HepG2 (cell line): ENCODE results near the gene INSRR. TPM values are rescaled to one million over a fixed set of nuclear protein-coding genes. Genes with fewer than 3 reads are reported as not detected.

Experiments used
- HOXA9 ChIP-seq: sonication (generic); formaldehyde crosslinking; IDR thresholded peaks from 2 replicates; pipeline ENCODE4 v1.8.1; 2022; ENCODE audit warnings: missing genetic modification reagents, mild to moderate bottlenecking, moderate library complexity, borderline replicate concordance
- NFYB ChIP-seq: sonication (generic); formaldehyde crosslinking; IDR thresholded peaks from 2 replicates; pipeline ENCODE4 v1.4.0; 2020; ENCODE audit warnings: missing genetic modification reagents
- NFYC ChIP-seq: IDR thresholded peaks from 2 replicates; pipeline ENCODE4 v1.6.1; 2016; ENCODE audit warnings: missing genetic modification reagents, missing compliant biosample characterization
- NR1H2 ChIP-seq: sonication (generic); formaldehyde crosslinking; IDR thresholded peaks from 2 replicates; pipeline ENCODE4 v1.8.1; 2022; ENCODE audit warnings: low read depth, missing genetic modification reagents, borderline replicate concordance
- SOX6 ChIP-seq, 2 experiments: fragments of 450-650 bp in 1 of 2; sonication (generic) in 1 of 2; formaldehyde crosslinking in 1 of 2; IDR thresholded peaks; 2 replicates each; pipeline versions ENCODE4 v1.4.0 to v1.6.1; 2017 to 2020; ENCODE audit warnings: antibody characterized with exemption in 1 of 2, mild to moderate bottlenecking in 1 of 2, missing genetic modification reagents in 1 of 2
- ZNF567 ChIP-seq: sonication (generic); formaldehyde crosslinking; IDR thresholded peaks from 2 replicates; pipeline ENCODE4 v1.8.1; 2023; ENCODE audit warnings: mild to moderate bottlenecking, missing genetic modification reagents, borderline replicate concordance
- ZNF703 ChIP-seq: sonication (generic); formaldehyde crosslinking; IDR thresholded peaks from 2 replicates; pipeline ENCODE4 v1.5.1; 2020; ENCODE audit warnings: missing genetic modification reagents, mild to moderate bottlenecking, moderate library complexity, borderline replicate concordance
- polyA plus RNA-seq, 8 experiments: library from polyadenylated mRNA; depleted of rRNA in 3 of 8; stranded (reverse) in 7 of 8; unstranded in 1 of 8; fragments of >200 nt; fragmentation: Illumina TruSeq in 4 of 8; extraction: Trizol in 4 of 8; gene quantifications; 2 replicates each; pipeline versions ENCODE4 v1.2.1 to v1.2.3, GENCODE V29; 2011 to 2016; ENCODE audit warnings: low read depth in 4 of 8, missing spikeins in 1 of 8, mixed read lengths in 1 of 8; ENCODE audit not compliant: insufficient read depth in 1 of 8
- total RNA-seq, 5 experiments: library from RNA; depleted of rRNA; stranded (reverse); fragments of >200 nt; fragmentation: Illumina TruSeq; extraction: Trizol; gene quantifications; 2 replicates each; pipeline ENCODE4 v1.2.3, GENCODE V29; 2016; ENCODE audit warnings: low read depth in 1 of 5
- TF ChIP-seq, protein P1 (sequence below): sonication (generic); formaldehyde crosslinking; IDR thresholded peaks from 2 replicates; pipeline ENCODE4 v1.4.0; 2020; ENCODE audit warnings: missing genetic modification reagents, borderline replicate concordance
- TF ChIP-seq, protein P2 (sequence below): sonication (generic); formaldehyde crosslinking; IDR thresholded peaks from 2 replicates; pipeline ENCODE4 v1.4.0; 2020; ENCODE audit warnings: missing genetic modification reagents
- TF ChIP-seq, protein P3 (sequence below): sonication (generic); formaldehyde crosslinking; conservative IDR thresholded peaks from 2 replicates; pipeline ENCODE4 v1.4.0; 2020; ENCODE audit warnings: mild to moderate bottlenecking, missing genetic modification reagents, moderate library complexity
- TF ChIP-seq, protein P4 (sequence below): sonication (generic); formaldehyde crosslinking; conservative IDR thresholded peaks from 2 replicates; pipeline ENCODE4 v1.4.0; 2020; ENCODE audit warnings: missing genetic modification reagents
- TF ChIP-seq, protein P5 (sequence below): sonication (generic); formaldehyde crosslinking; IDR thresholded peaks from 2 replicates; pipeline ENCODE4 v1.4.0; 2020; ENCODE audit warnings: missing genetic modification reagents, borderline replicate concordance

The INSRR gene
- total and polyA plus RNA-seq, 2 of the 13 experiments (the other 11 are each of a cell fraction or from before 2014, with no cell fraction given), result not detected

DNA sequence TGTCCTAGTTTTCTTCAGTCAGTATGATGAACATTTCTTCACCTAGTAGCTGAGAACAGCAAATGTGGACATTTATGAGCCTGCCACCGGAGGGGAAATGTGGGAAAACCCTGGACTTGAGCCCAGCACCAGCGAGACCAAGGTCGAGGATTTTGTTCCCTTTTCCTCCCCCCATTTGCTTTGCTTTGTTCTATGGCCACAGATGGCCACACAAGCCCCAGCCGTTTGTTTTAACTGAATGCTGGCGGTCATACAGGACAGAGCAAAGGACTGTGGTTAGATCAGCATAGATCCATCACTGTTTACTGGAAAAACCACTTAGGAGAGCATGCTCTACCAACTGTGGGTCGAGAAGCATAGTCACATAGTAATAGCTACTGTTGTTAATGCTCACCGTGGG lies 63.1 kb downstream of the INSRR start (continued):
- TF ChIP-seq NR1H2 (CRISPR knock-in tag), result no peak
- TF ChIP-seq HOXA9, result no peak
- TF ChIP-seq SOX6 (IDR thresholded peaks at IDR 0.05), result no peak
- peak; percentile 98 for TF ChIP-seq SOX6 (CRISPR knock-in tag; IDR thresholded peaks at IDR 0.05)
- no peak for TF ChIP-seq NFYC
- no peak for TF ChIP-seq ZNF567 (CRISPR knock-in tag)
- TF ChIP-seq, protein P1, sequence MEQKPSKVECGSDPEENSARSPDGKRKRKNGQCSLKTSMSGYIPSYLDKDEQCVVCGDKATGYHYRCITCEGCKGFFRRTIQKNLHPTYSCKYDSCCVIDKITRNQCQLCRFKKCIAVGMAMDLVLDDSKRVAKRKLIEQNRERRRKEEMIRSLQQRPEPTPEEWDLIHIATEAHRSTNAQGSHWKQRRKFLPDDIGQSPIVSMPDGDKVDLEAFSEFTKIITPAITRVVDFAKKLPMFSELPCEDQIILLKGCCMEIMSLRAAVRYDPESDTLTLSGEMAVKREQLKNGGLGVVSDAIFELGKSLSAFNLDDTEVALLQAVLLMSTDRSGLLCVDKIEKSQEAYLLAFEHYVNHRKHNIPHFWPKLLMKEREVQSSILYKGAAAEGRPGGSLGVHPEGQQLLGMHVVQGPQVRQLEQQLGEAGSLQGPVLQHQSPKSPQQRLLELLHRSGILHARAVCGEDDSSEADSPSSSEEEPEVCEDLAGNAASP (CRISPR knock-in tag), result no peak; the same call in 1 of the 2 replicates
- TF ChIP-seq, protein P2, sequence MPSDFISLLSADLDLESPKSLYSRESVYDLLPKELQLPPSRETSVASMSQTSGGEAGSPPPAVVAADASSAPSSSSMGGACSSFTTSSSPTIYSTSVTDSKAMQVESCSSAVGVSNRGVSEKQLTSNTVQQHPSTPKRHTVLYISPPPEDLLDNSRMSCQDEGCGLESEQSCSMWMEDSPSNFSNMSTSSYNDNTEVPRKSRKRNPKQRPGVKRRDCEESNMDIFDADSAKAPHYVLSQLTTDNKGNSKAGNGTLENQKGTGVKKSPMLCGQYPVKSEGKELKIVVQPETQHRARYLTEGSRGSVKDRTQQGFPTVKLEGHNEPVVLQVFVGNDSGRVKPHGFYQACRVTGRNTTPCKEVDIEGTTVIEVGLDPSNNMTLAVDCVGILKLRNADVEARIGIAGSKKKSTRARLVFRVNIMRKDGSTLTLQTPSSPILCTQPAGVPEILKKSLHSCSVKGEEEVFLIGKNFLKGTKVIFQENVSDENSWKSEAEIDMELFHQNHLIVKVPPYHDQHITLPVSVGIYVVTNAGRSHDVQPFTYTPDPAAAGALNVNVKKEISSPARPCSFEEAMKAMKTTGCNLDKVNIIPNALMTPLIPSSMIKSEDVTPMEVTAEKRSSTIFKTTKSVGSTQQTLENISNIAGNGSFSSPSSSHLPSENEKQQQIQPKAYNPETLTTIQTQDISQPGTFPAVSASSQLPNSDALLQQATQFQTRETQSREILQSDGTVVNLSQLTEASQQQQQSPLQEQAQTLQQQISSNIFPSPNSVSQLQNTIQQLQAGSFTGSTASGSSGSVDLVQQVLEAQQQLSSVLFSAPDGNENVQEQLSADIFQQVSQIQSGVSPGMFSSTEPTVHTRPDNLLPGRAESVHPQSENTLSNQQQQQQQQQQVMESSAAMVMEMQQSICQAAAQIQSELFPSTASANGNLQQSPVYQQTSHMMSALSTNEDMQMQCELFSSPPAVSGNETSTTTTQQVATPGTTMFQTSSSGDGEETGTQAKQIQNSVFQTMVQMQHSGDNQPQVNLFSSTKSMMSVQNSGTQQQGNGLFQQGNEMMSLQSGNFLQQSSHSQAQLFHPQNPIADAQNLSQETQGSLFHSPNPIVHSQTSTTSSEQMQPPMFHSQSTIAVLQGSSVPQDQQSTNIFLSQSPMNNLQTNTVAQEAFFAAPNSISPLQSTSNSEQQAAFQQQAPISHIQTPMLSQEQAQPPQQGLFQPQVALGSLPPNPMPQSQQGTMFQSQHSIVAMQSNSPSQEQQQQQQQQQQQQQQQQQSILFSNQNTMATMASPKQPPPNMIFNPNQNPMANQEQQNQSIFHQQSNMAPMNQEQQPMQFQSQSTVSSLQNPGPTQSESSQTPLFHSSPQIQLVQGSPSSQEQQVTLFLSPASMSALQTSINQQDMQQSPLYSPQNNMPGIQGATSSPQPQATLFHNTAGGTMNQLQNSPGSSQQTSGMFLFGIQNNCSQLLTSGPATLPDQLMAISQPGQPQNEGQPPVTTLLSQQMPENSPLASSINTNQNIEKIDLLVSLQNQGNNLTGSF, result no peak
- no peak for TF ChIP-seq ZNF703
- TF ChIP-seq, protein P3, sequence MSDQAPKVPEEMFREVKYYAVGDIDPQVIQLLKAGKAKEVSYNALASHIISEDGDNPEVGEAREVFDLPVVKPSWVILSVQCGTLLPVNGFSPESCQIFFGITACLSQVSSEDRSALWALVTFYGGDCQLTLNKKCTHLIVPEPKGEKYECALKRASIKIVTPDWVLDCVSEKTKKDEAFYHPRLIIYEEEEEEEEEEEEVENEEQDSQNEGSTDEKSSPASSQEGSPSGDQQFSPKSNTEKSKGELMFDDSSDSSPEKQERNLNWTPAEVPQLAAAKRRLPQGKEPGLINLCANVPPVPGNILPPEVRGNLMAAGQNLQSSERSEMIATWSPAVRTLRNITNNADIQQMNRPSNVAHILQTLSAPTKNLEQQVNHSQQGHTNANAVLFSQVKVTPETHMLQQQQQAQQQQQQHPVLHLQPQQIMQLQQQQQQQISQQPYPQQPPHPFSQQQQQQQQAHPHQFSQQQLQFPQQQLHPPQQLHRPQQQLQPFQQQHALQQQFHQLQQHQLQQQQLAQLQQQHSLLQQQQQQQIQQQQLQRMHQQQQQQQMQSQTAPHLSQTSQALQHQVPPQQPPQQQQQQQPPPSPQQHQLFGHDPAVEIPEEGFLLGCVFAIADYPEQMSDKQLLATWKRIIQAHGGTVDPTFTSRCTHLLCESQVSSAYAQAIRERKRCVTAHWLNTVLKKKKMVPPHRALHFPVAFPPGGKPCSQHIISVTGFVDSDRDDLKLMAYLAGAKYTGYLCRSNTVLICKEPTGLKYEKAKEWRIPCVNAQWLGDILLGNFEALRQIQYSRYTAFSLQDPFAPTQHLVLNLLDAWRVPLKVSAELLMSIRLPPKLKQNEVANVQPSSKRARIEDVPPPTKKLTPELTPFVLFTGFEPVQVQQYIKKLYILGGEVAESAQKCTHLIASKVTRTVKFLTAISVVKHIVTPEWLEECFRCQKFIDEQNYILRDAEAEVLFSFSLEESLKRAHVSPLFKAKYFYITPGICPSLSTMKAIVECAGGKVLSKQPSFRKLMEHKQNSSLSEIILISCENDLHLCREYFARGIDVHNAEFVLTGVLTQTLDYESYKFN (CRISPR knock-in tag), result peak; percentile 82
- no peak for TF ChIP-seq NFYB (CRISPR knock-in tag)
- TF ChIP-seq, protein P4, sequence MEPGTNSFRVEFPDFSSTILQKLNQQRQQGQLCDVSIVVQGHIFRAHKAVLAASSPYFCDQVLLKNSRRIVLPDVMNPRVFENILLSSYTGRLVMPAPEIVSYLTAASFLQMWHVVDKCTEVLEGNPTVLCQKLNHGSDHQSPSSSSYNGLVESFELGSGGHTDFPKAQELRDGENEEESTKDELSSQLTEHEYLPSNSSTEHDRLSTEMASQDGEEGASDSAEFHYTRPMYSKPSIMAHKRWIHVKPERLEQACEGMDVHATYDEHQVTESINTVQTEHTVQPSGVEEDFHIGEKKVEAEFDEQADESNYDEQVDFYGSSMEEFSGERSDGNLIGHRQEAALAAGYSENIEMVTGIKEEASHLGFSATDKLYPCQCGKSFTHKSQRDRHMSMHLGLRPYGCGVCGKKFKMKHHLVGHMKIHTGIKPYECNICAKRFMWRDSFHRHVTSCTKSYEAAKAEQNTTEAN, result no peak
- TF ChIP-seq, protein P5, sequence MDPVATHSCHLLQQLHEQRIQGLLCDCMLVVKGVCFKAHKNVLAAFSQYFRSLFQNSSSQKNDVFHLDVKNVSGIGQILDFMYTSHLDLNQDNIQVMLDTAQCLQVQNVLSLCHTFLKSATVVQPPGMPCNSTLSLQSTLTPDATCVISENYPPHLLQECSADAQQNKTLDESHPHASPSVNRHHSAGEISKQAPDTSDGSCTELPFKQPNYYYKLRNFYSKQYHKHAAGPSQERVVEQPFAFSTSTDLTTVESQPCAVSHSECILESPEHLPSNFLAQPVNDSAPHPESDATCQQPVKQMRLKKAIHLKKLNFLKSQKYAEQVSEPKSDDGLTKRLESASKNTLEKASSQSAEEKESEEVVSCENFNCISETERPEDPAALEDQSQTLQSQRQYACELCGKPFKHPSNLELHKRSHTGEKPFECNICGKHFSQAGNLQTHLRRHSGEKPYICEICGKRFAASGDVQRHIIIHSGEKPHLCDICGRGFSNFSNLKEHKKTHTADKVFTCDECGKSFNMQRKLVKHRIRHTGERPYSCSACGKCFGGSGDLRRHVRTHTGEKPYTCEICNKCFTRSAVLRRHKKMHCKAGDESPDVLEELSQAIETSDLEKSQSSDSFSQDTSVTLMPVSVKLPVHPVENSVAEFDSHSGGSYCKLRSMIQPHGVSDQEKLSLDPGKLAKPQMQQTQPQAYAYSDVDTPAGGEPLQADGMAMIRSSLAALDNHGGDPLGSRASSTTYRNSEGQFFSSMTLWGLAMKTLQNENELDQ (CRISPR knock-in tag), result no peak
